KBM-7 (cell line): Measurements from ENCODE around the gene RGMB.
A peak's percentile ranks its signal among the peaks of the same experiment; 100 is the strongest.

Source experiments
- DNase-seq: peaks from one replicate; pipeline ENCODE4 v3.0.0-alpha.2; 2015
- in situ Hi-C: fragments of 300-500 bp; cut with MboI; formaldehyde crosslinking; loops from 2 replicates; pipeline ENCODE4 v1.14.3; 2020; ENCODE audit warnings: low sequenced_read_pairs, low pct_unique_long_range_greater_than_20kb, mixed read lengths

Gene RGMB

DNA sequence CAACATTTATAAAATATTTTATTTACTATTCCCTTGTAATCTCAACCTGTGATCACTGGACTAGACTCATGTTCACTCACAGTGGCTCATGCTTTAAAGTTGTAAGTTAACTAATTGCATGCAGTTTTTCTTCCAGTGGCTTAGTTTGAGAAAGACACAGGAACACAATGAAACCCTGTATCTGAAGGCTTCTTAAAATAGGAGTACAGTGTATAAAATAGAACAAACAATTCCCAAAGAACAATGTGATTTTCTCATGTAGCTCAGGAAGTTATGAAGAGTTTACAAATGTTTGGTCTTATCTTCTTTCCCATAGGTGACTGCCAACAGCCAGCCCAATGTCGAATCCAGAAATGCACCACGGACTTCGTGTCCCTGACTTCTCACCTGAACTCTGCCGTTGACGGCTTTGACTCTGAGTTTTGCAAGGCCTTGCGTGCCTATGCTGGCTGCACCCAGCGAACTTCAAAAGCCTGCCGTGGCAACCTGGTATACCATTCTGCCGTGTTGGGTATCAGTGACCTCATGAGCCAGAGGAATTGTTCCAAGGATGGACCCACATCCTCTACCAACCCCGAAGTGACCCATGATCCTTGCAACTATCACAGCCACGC is 5.9 kb downstream of the RGMB start:
- in situ Hi-C loops, result no loop called here

GRCh38 chr5:98780390-98780789 is 6.9 kb downstream of the RGMB start:
- in situ Hi-C loops, result no loop called here

More for the DNA sequence above, 5.9 kb downstream of the RGMB start:
- DNase-seq, result no peak

GRCh38 chr5:98781520-98781919 is 8.1 kb downstream of the RGMB start:
- in situ Hi-C loops, result no loop called here
- DNase-seq, result no peak

More at GRCh38 chr5:98780390-98780789, 6.9 kb downstream of the RGMB start:
- no peak for DNase-seq

DNA sequence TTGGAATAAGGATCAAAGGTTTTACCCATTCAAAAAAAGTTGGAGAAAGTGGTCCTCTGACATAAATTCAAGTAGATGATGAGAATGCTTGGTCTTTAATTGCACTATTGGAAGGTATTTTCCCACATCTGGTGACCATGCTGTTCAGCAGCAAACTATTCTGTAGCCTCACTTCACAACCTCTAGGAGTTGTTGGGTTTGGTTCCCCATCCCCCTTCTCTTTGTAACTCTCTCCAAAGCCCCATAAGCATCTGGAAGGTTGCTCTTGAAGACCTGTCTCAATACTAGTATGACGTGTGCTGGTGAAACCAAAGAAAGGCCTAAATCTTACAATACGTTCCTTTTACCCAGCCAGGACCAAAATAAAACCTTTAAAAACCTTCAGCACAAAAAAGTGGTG is 8.5 kb downstream of the RGMB start:
- in situ Hi-C loops, result no loop called here
- no peak for DNase-seq

DNA sequence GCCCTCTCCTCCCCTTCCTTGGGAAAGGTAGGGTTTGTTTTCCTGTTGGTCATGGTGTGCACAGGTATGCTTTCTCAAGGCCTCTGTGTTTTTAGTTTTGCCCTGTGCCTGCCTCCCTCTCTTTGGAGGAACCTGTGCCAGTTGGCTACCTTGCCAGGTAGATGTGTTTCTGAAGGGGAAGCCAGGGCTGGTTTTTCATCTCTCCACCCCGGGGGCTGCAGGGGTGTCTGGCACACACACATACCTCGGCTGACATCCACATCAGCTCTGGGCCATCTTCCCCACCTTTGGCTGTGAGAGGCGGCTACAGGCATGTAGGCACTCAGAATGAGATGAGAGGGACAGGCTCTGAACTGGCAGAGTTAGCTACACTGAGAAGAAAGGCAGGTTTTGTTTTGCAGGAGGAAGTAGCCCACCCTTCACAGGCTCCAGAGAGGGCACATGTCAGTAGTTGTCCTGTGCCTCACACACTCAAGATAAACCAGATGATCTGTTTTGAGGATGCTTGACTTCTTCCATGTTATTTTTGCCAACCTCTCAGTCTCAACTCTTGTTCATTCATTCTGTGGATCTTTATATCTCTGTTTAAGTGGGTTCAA is 9.7 kb downstream of the RGMB start:
- DNase-seq, result no peak
- in situ Hi-C loops, result no loop called here

DNA sequence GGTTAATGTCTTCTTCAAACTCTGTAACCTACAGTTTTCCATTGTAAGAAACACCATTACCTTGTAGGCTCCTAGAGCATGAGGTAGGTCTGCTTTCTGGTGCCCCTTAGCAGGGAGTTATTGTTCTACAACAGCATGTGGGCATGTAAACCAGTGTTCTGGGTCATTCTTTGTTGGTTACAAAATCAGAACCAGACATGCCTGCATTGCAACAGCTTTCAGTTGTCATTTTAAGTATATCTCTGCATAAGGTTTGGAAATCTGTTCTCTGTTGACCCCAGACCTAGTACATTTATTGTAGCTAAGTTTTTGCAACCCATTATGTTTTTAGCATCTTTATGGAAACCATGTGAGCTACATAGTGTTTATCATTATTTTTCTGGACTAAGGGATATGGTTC is 10.9 kb downstream of the RGMB start:
- in situ Hi-C loops, result no loop called here
- DNase-seq, result no peak

- in situ Hi-C loops, result no loop called here
- no peak for DNase-seq
These were observed 11.8 kb downstream of the RGMB start for GRCh38 chr5:98785244-98785643.

GRCh38 chr5:98786191-98786853 is 12.9 kb downstream of the RGMB start:
- in situ Hi-C loops, result no loop called here
- DNase-seq, result no peak

DNA sequence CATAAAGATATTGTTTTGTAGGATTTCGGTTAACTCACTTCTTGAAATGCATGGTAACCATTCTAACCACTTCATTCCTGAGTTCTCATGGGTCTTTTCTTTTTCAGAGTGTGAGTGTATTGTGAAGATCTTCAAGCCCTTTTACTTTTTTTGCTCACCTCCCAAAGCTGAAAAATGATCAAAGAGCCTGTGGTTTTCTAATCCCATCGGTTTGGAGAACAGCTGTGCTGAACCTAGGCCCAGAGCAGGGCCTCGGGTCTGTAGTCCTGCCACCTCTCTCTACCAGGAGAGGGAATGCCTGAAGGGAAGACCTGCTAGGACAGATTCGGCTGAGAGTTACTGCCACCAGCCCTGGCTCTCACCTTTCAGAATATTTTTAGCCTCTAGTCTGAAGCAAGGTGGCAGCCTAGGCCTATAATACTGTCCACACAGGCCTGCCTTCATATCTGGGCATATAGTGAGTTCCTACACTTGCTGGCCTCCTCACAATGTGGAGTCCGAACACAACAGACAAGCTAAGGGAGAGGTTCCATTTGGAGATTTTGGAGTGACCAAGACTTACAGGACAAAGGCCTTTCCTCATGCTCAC is 13.8 kb downstream of the RGMB start:
- no peak for DNase-seq
- in situ Hi-C loops, result no loop called here

GRCh38 chr5:98789029-98789428 is 15.6 kb downstream of the RGMB start:
- no peak for DNase-seq
- in situ Hi-C loops, result no loop called here

DNA sequence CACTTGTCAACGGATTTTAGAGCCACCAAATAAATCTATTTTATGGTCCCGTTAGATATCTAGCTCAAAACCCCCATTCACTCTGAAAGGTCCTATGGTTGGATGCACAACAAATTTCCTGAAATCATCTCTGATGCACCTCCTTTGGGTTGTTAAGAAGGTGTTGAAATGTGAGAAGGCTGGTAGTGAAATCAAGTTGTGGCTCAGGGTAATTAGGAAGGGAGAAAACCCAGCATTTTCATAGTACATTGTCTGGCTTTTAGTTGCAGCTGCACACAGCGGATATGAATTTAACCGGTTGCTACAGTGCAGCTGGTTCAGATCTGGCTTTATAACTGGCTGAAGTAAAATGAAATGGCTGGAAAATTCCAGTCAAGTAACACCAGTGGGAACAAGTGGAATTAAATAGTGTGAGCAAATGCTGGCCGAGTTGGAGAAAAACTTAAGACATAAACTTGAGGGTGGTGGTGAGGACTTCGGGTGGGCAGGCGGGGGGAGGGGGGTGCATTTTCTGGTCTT is 17.6 kb downstream of the RGMB start:
- in situ Hi-C loops, result no loop called here
- no peak for DNase-seq

DNA sequence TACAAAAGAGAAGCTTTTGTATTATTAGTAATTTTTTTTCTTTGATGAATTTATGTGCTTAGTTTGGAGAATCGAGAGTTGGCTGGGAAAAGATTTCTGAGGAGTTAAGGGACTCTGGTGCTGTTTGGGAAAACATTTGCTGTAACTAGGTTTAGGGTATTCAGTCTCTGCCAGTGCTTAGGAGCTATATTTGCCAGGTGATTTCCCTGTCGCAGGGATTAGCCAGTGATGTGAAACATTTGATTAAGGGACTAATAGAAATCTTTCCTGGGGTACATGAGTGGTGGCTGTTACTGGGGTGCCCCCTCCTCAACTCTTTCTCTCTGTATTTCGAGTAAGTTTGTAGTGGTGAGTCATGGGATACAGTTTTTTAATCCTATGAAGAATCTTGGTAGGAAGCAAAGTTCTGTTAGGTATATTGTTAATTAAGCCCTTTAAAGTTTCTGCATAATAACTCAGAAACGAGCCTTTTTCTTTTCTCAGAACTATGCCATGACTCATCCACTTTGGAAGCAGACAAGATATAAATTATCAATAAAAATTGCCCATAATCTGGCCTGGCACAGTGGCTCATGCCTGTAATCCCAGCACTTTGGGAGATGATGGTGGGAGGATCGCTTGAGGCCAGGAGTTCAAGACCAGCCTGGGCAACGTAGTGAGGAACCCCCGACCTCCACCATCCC is 18.6 kb downstream of the RGMB start:
- DNase-seq, result no peak
- in situ Hi-C loops, result no loop called here

DNA sequence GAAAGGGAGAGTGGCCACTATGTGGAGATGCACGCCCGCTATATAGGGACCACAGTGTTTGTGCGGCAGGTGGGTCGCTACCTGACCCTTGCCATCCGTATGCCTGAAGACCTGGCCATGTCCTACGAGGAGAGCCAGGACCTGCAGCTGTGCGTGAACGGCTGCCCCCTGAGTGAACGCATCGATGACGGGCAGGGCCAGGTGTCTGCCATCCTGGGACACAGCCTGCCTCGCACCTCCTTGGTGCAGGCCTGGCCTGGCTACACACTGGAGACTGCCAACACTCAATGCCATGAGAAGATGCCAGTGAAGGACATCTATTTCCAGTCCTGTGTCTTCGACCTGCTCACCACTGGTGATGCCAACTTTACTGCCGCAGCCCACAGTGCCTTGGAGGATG is 19.8 kb downstream of the RGMB start:
- in situ Hi-C loops, result no loop called here
- no peak for DNase-seq

DNA sequence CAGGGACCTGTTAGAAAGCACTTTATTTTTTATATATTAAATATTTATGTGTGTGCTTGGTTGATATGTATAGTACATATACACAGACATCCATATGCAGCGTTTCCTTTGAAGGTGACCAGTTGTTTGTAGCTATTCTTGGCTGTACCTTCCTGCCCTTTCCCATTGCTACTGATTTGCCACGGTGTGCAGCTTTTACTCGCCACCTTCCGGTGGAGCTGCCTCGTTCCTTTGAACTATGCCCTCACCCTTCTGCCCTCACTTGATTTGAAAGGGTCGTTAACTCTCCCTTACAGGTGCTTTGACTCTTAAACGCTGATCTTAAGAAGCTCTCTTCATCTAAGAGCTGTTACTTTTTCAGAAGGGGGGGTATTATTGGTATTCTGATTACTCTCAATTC is 20.5 kb downstream of the RGMB start:
- in situ Hi-C loops, result no loop called here
- DNase-seq, result no peak

DNA sequence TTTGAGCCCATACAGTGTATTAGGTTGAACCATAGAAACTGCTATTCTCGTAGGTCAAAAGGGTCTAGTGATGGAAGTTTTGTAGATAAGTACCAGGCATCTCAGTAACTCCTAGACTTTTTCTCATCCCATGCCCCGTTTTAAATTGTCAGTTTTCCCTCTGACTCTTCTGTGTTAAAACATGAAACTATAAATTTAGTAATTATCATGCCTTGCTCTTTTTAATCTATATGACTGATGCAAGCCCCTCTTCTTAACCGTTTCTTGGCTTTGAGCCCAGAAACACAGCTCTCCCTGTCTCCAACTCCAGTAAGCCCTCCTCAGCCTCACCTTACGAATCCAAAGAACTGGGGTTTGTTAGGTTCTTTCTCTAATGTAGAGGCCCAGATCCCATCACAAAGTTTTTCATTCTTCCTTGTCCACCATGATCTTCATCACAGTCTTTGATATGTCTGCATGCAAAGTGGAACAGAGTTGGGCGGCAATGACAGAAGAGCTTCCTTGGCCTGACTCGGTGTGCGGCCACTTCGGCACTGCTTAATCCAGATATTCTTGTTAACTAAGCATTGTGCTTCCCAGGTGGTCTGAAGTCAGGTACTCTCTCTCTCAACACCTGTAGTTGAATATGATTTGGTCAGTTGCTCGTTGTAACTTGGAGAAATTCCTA is 21.1 kb downstream of the RGMB start:
- no peak for DNase-seq

GRCh38 chr5:98795243-98795642 is 21.8 kb downstream of the RGMB start:
- DNase-seq, result no peak
- in situ Hi-C loops, result no loop called here

More for the DNA sequence above, 21.1 kb downstream of the RGMB start:
- in situ Hi-C loops, result no loop called here

DNA sequence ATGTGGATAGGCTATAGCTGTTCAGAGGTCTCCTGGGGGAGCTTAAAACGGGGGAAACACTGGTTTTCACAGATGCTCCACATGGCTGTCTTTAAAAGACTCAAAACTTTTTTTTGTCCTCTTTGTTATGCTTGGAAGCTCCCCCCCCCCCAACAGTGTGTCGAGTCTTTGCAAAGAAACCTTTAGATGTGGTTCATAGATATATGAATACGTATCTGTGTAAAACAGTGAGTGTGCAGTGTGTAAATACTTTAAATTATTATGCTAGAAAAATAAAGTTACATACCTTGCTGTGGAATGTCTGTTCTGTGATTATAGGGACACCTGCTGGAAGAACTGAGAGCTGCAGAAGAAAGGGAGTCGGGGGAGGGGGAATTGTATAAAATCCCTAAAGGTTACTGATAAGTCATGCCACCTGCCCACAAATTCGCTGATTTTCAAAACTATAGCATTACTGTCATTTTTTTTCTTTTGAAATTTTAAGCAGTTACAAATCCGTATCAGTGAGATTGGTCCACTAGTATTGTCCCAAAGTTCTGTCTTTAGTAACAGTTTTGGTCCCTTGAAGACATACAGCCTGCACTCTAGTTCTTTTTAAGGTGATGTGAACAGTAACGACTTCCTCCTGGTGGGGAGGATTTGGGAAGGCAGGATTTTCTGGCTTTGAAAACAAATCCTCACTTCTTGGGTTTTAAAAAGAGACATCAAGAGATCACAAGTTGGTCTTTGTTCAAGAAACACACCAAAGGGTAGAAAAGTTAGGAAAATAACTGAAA is 22.9 kb downstream of the RGMB start:
- peak; percentile 66 for DNase-seq
- in situ Hi-C loops, result no loop called here

DNA sequence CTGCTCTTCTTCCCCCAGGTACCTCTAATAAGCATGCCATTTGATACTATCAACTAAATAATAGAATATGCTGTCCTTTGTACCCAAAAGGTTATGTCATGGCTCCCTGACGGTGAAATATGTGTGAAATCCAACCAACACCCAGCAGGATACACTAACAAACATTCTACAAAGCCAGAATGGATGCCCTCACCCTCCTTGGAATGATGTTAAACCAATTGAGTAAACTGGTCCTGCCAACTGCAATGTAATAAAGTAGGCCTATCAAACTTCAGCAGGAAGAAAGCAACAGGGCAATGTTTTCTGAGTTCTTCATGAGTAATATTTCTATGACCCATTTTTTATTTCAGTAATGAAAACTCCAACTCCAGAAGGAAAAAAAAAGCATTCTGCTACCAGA is 24.9 kb downstream of the RGMB start:
- in situ Hi-C loops, result no loop called here
- DNase-seq, result no peak
